ENCODE data around the gene IRX5.

IRX5 gene

GRCh38 chr16:54965464-54965863 is 34.8 kb downstream of the IRX5 start (continued):
- TF ChIP-seq CSRNP3 (CRISPR knock-in tag; IDR thresholded peaks at IDR 0.05), result no peak

- no peak for TF ChIP-seq BACH2 (CRISPR knock-in tag; IDR thresholded peaks at IDR 0.05; ENCODE audit: borderline replicate concordance)
- TF ChIP-seq ZFP3 (CRISPR knock-in tag; IDR thresholded peaks at IDR 0.05), result no peak
- no peak for TF ChIP-seq PPARA (CRISPR knock-in tag; IDR thresholded peaks at IDR 0.05; ENCODE audit: borderline replicate concordance)
- no peak for TF ChIP-seq ISL1 (CRISPR knock-in tag; IDR thresholded peaks at IDR 0.05)
- TF ChIP-seq CSRNP3 (CRISPR knock-in tag; IDR thresholded peaks at IDR 0.05), result no peak
- no peak for TF ChIP-seq TSHZ2 (CRISPR knock-in tag; IDR thresholded peaks at IDR 0.05)
- TF ChIP-seq ESRRG (CRISPR knock-in tag; IDR thresholded peaks at IDR 0.05), result no peak
- TF ChIP-seq ZFP30 (CRISPR knock-in tag; IDR thresholded peaks at IDR 0.05), result no peak
- no peak for TF ChIP-seq TCF4 (CRISPR knock-in tag; IDR thresholded peaks at IDR 0.05; ENCODE audit: borderline replicate concordance)
- TF ChIP-seq ZNF565 (CRISPR knock-in tag; conservative IDR thresholded peaks at IDR 0.05; ENCODE audit: low read depth), result no peak
- no peak for TF ChIP-seq ZNF70 (CRISPR knock-in tag; IDR thresholded peaks at IDR 0.05)
- TF ChIP-seq TOX (CRISPR knock-in tag; IDR thresholded peaks at IDR 0.05; ENCODE audit: borderline replicate concordance), result no peak
- no peak for TF ChIP-seq CREB5 (CRISPR knock-in tag; IDR thresholded peaks at IDR 0.05; ENCODE audit: low read depth)
- TF ChIP-seq RARB (CRISPR knock-in tag; IDR thresholded peaks at IDR 0.05), result no peak
- TF ChIP-seq PATZ1 (CRISPR knock-in tag; IDR thresholded peaks at IDR 0.05; ENCODE audit: borderline replicate concordance), result no peak
- no peak for TF ChIP-seq ZC3H10 (CRISPR knock-in tag; IDR thresholded peaks at IDR 0.05)
- no peak for TF ChIP-seq POU6F1 (CRISPR knock-in tag; IDR thresholded peaks at IDR 0.05; ENCODE audit: borderline replicate concordance, low read depth)
- TF ChIP-seq ZNF8 (CRISPR knock-in tag; IDR thresholded peaks at IDR 0.05), result no peak
- TF ChIP-seq CSDC2 (CRISPR knock-in tag; IDR thresholded peaks at IDR 0.05), result no peak
- no peak for ATAC-seq
Observed at GRCh38 chr16:54968011-54968410, 37.3 kb downstream of the IRX5 start.

- ATAC-seq, result no peak
- TF ChIP-seq TCF4 (CRISPR knock-in tag; IDR thresholded peaks at IDR 0.05; ENCODE audit: borderline replicate concordance) (peak; percentile 46; the same call in 1 of the 2 replicates), ISL1 (CRISPR knock-in tag; IDR thresholded peaks at IDR 0.05) (no peak), SNAI2 (CRISPR knock-in tag; IDR thresholded peaks at IDR 0.05) (0 out of 2 replicates have a peak, but pooled peaks have one; percentile 50), ARNTL (CRISPR knock-in tag; IDR thresholded peaks at IDR 0.05; ENCODE audit: borderline replicate concordance, low read depth) (no peak), RARB (CRISPR knock-in tag; IDR thresholded peaks at IDR 0.05) (no peak)
Observed at GRCh38 chr16:54968784-54969183, 38.1 kb downstream of the IRX5 start.
